ENCODE data around the gene INPP5A.

GRCh38 chr10:132707121-132707775 is 169.7 kb downstream of the INPP5A start:
- TF ChIP-seq EZH2 (IDR thresholded peaks at IDR 0.05; ENCODE audit: low read length, unreplicated experiment) (no peak), CTCF (conservative IDR thresholded peaks at IDR 0.05; ENCODE audit: low read depth, low read length) (no peak)

All from PC-3 (cell line).